Raji (cell line): ENCODE results near the gene AGPAT3.

Source experiments
- POLR2A ChIP-seq: IDR thresholded peaks from 2 replicates; pipeline ENCODE4 v1.6.1; 2011; ENCODE audit warnings: low read depth, low read length, control low read depth; ENCODE audit not compliant: insufficient read depth

Gene AGPAT3

GRCh38 chr21:43829161-43829560, 35.9 kb upstream of the AGPAT3 start:
- no peak for TF ChIP-seq POLR2A

GRCh38 chr21:43829575-43830119, 35.4 kb upstream of the AGPAT3 start:
- no peak for TF ChIP-seq POLR2A

GRCh38 chr21:43832158-43832550, 32.9 kb upstream of the AGPAT3 start:
- no peak for TF ChIP-seq POLR2A

GRCh38 chr21:43832648-43833047, 32.4 kb upstream of the AGPAT3 start:
- TF ChIP-seq POLR2A: no peak

- TF ChIP-seq POLR2A: no peak
Measured at GRCh38 chr21:43834146-43834905, 30.7 kb upstream of the AGPAT3 start.

GRCh38 chr21:43835050-43835449, 30.0 kb upstream of the AGPAT3 start:
- no peak for TF ChIP-seq POLR2A

- TF ChIP-seq POLR2A: no peak
Measured at GRCh38 chr21:43835861-43836260, 29.2 kb upstream of the AGPAT3 start.

GRCh38 chr21:43836616-43837015, 28.4 kb upstream of the AGPAT3 start:
- no peak for TF ChIP-seq POLR2A

GRCh38 chr21:43840259-43840658, 24.8 kb upstream of the AGPAT3 start:
- no peak for TF ChIP-seq POLR2A

- no peak for TF ChIP-seq POLR2A
Measured at GRCh38 chr21:43842742-43843141, 22.3 kb upstream of the AGPAT3 start.

- no peak for TF ChIP-seq POLR2A
Measured at GRCh38 chr21:43845386-43845785, 19.6 kb upstream of the AGPAT3 start.

GRCh38 chr21:43846430-43846829, 18.6 kb upstream of the AGPAT3 start:
- TF ChIP-seq POLR2A: no peak

- no peak for TF ChIP-seq POLR2A
Measured at GRCh38 chr21:43847301-43847700, 17.7 kb upstream of the AGPAT3 start.

- TF ChIP-seq POLR2A: no peak
Measured at GRCh38 chr21:43848771-43849170, 16.3 kb upstream of the AGPAT3 start.

GRCh38 chr21:43849532-43850299, 15.3 kb upstream of the AGPAT3 start:
- no peak for TF ChIP-seq POLR2A

- no peak for TF ChIP-seq POLR2A
Measured at GRCh38 chr21:43850728-43851295, 14.2 kb upstream of the AGPAT3 start.
